ENCODE data around the gene PTPRO.

The PTPRO gene

DNA sequence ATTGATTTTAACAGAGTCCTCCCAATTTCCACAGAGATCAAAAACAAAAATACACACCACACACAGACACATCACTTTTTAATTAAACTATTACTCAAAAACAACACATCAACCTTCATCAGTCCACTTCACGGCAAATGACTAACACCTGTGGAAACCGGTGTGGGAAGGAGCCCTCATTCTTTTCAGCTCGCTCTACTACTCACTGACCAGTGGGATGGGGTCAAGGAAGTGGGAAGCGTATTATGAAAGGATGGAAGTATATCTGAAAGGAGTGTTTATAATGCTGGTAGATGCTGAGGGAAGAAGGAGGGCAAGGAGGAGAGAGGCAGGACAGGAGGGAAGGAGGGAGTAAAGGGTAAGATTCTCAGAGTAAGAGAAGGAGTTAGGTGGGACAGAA lies 310.4 kb downstream of the PTPRO start:
- Mint-ChIP-seq H3K36me3 (no peaks in the 10 kb centered on the region), H3K4me1 (no peaks in the 10 kb centered on the region), H3K9me3 (no peaks in the 10 kb centered on the region), H3K4me3 (no peak overlapping the region), H3K27ac (no peak overlapping the region)
- ATAC-seq (no peak), DNase-seq (ENCODE audit: low spot score in 2 of 2) (no peak)

DNA sequence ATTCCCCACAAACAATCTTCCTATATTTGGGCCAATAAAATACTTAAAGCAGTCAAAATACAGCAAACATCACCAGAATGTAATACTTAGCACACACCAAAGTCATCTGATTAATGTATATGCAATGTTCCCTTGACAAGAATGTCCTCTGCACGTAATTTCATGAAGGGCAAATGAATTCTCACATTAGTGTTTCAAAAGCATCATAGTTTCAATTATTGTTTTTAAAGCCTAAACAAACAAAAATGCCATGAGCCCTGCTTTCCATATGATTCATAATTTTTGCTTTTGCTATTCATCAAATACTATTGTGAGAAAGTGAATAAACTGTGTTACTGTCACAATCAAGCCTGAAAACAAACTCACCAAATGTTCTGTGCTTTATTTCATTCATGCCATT lies 310.9 kb downstream of the PTPRO start:
- no peaks in the 10 kb centered on the region for H3K9me3 Mint-ChIP-seq
- DNase-seq (ENCODE audit: low spot score in 2 of 2) = no peak

GRCh38 chr12:15634010-15634683 lies 311.8 kb downstream of the PTPRO start:
- Mint-ChIP-seq H3K27ac (no peak overlapping the region), H3K9me3 (no peaks in the 10 kb centered on the region), H3K36me3 (no peaks in the 10 kb centered on the region), H3K4me1 (no peaks in the 10 kb centered on the region), H3K4me3 (no peak overlapping the region)
- no peak for ATAC-seq
- no peak for DNase-seq (ENCODE audit: low spot score in 2 of 2)

More for the DNA sequence above, 310.9 kb downstream of the PTPRO start:
- Mint-ChIP-seq H3K4me1 (no peaks in the 10 kb centered on the region), H3K4me3 (no peak overlapping the region), H3K27ac (no peak overlapping the region), H3K36me3 (no peaks in the 10 kb centered on the region)
- ATAC-seq = no peak

DNA sequence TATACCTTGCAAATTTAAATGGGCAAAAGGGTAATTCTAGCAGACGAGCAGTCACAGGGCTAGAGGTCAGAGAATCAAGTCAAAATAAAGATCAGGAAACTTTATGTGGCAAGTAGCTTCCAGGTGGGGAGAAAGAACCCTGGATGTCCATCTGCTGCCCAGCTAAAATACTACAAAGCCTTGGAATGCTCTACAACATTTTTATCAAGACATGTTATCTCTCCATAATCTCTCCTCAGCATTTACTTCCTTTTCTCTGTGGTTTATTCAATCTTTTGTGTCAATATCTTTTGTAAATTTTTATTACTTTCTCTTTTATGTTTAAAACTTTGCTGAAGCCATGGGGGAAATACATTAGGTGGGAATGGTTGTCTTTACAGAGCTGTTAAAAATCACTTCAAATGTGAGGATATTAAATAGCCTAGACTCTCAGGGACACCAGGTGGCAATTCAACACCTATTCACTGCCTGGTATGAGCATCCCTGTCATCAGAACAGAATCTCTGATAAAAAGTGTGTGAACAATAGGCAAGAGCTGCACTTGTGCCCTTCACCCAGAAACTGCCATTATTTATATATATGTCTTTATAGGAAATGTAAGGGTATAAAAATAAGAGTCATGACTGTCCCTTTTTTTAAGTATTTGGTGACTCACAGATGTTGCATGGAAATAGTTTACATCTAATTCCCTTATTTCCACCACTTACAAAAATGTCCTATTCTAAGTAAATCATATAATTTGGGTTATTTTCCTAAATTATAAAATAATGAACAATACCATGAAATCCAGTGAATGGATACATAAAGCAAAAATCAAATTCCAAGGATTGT lies 314.0 kb downstream of the PTPRO start:
- H3K4me3 Mint-ChIP-seq = no peak overlapping the region
- no peak for ATAC-seq
- H3K27ac Mint-ChIP-seq = no peak overlapping the region
- H3K9me3 Mint-ChIP-seq = no peaks in the 10 kb centered on the region
- no peak for DNase-seq (ENCODE audit: low spot score in 2 of 2)
- no peaks in the 10 kb centered on the region for H3K4me1 Mint-ChIP-seq
- H3K36me3 Mint-ChIP-seq = no peaks in the 10 kb centered on the region

DNA sequence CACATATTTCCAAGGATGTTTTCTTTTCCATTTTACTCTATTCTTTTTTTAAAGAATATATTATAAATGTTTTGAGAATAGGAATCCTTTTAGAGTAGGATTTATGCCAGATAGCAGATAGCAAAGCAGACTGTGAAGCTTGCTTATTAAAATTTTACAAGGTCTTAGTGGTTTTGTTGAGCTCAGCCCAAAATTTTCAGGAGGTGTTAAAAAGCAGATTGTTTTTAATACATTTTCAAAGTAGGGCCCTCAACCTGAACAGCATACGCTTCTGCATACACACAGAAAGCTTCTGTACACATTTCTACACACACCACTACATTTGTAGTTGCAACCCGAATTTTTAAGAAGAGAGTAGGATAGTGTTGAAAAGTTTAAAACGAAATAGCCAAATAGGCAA lies 315.9 kb downstream of the PTPRO start:
- Mint-ChIP-seq H3K4me3 (no peak overlapping the region), H3K36me3 (no peaks in the 10 kb centered on the region), H3K4me1 (no peaks in the 10 kb centered on the region), H3K27ac (no peak overlapping the region), H3K9me3 (no peaks in the 10 kb centered on the region)
- ATAC-seq = no peak
- no peak for DNase-seq (ENCODE audit: low spot score in 2 of 2)

GRCh38 chr12:15644700-15645099 lies 322.4 kb downstream of the PTPRO start:
- no peak for DNase-seq (ENCODE audit: low spot score in 2 of 2)
- Mint-ChIP-seq H3K4me3 (no peak overlapping the region), H3K4me1 (no peaks in the 10 kb centered on the region), H3K27ac (no peak overlapping the region), H3K36me3 (no peaks in the 10 kb centered on the region), H3K9me3 (no peaks in the 10 kb centered on the region)
- ATAC-seq = no peak

- H3K4me3 Mint-ChIP-seq = no peak overlapping the region
These were observed 324.3 kb downstream of the PTPRO start for GRCh38 chr12:15646581-15646980.

More at GRCh38 chr12:15646581-15646980, 324.3 kb downstream of the PTPRO start:
- H3K36me3 Mint-ChIP-seq = no peaks in the 10 kb centered on the region
- no peaks in the 10 kb centered on the region for H3K9me3 Mint-ChIP-seq
- ATAC-seq (no peak), DNase-seq (ENCODE audit: low spot score in 2 of 2) (no peak)
- no peak overlapping the region for H3K27ac Mint-ChIP-seq
- no peaks in the 10 kb centered on the region for H3K4me1 Mint-ChIP-seq

Measured in stimulated activated effector memory CD8-positive, alpha-beta T cell treated with anti-CD3 and anti-CD28 coated beads, Interleukin-12 subunit alpha, Interleukin-12 subunit beta, amount 100 ng/mL, for 72 hours (primary cell).